Subcutaneous abdominal adipose tissue (tissue), 5 donors: ENCODE measurements around the gene ZCWPW1.
"Not testable (repeated sequence)": the region's sequence is repeated elsewhere in the genome, so short reads cannot be mapped to it uniquely, and the experiment has no call there.

ENCODE experiments used
- H3K27ac ChIP-seq: one replicate; pipeline ENCODE4 v1.7.0; 2013; ENCODE audit warnings: low read depth, mild to moderate bottlenecking, inconsistent platforms, low read length, moderate library complexity
- H3K27me3 ChIP-seq, 5 donors: one replicate each; pipeline ENCODE4 v1.7.0; 2013; ENCODE audit warnings: low read length in 5 of 5, inconsistent platforms in 1 of 5; ENCODE audit not compliant: control insufficient read depth in 5 of 5, insufficient read depth in 4 of 5
- H3K36me3 ChIP-seq, 5 donors: one replicate each; pipeline ENCODE4 v1.7.0; 2013; ENCODE audit warnings: low read length in 5 of 5; ENCODE audit not compliant: control insufficient read depth in 5 of 5, insufficient read depth in 5 of 5
- H3K4me1 ChIP-seq, 5 donors: one replicate each; pipeline ENCODE4 v1.7.0; 2013; ENCODE audit warnings: low read length in 5 of 5, mild to moderate bottlenecking in 3 of 5, moderate library complexity in 1 of 5; ENCODE audit not compliant: control insufficient read depth in 5 of 5, insufficient read depth in 5 of 5
- H3K4me3 ChIP-seq, 5 donors: one replicate each; pipeline ENCODE4 v1.7.0; 2013; ENCODE audit warnings: low read length in 5 of 5, low read depth in 1 of 5
- H3K9ac ChIP-seq, 5 donors: one replicate each; pipeline ENCODE4 v1.7.0; 2013; ENCODE audit warnings: low read length in 5 of 5, mild to moderate bottlenecking in 4 of 5, moderate library complexity in 3 of 5
- H3K9me3 ChIP-seq, 5 donors: one replicate each; pipeline ENCODE4 v1.7.0; 2013; ENCODE audit warnings: low read length in 5 of 5; ENCODE audit not compliant: control insufficient read depth in 5 of 5
- donor health status: healthy.
- donor health status: healthy.
- donor health status: healthy.
- donor health status: healthy.
- donor health status: healthy.

Gene ZCWPW1

GRCh38 chr7:100367676-100368613 lies 60.6 kb downstream of the ZCWPW1 start:
- Histone ChIP-seq H3K4me3 (no peak overlapping the region), H3K27me3 (no peaks in the 10 kb centered on the region), H3K9me3 (no peaks in the 10 kb centered on the region), H3K36me3 (peaks cover 12 to 25% (median 19%) of the 10 kb centered on the region in 5 donors), H3K27ac (no peak overlapping the region), H3K9ac (no peak overlapping the region), H3K4me1 (peaks cover 0 to 46% (median 25%) of the 10 kb centered on the region in 5 donors)

GRCh38 chr7:100367251-100367620 lies 61.3 kb downstream of the ZCWPW1 start:
- no peak overlapping the region for H3K4me3 ChIP-seq
- H3K27ac ChIP-seq = no peak overlapping the region
- no peak overlapping the region for H3K9ac ChIP-seq
- no peaks in the 10 kb centered on the region for H3K27me3 ChIP-seq
- H3K36me3 ChIP-seq = peaks cover 13 to 32% (median 26%) of the 10 kb centered on the region in 5 donors
- no peaks in the 10 kb centered on the region for H3K9me3 ChIP-seq
- peaks cover 0 to 38% (median 18%) of the 10 kb centered on the region in 5 donors for H3K4me1 ChIP-seq

- no peaks in the 10 kb centered on the region for H3K9me3 ChIP-seq
- no peak overlapping the region for H3K27ac ChIP-seq
- H3K9ac ChIP-seq = no peak overlapping the region
- H3K4me3 ChIP-seq = no peak overlapping the region
- peaks cover 17 to 39% (median 32%) of the 10 kb centered on the region in 5 donors for H3K36me3 ChIP-seq
- H3K4me1 ChIP-seq = peaks cover 0 to 33% (median 12%) of the 10 kb centered on the region in 5 donors
- no peaks in the 10 kb centered on the region for H3K27me3 ChIP-seq
Measured at GRCh38 chr7:100366411-100367250, 61.9 kb downstream of the ZCWPW1 start.

- H3K9ac ChIP-seq, H3K27me3 ChIP-seq, H3K9me3 ChIP-seq, H3K4me3 ChIP-seq, H3K27ac ChIP-seq: not testable (repeated sequence)
- Histone ChIP-seq H3K36me3 (peaks cover 17 to 45% (median 38%) of the 10 kb centered on the region in 5 donors), H3K4me1 (peaks cover 0 to 30% (median 8%) of the 10 kb centered on the region in 5 donors)
Measured at GRCh38 chr7:100365998-100366367, 62.5 kb downstream of the ZCWPW1 start.

GRCh38 chr7:100364480-100364879 lies 64.0 kb downstream of the ZCWPW1 start:
- H3K27ac ChIP-seq = no peak overlapping the region
- no peak overlapping the region for H3K4me3 ChIP-seq
- H3K9me3 ChIP-seq = no peaks in the 10 kb centered on the region
- H3K9ac ChIP-seq = no peak overlapping the region
- peaks cover 0 to 20% (median 3%) of the 10 kb centered on the region in 5 donors for H3K4me1 ChIP-seq
- no peaks in the 10 kb centered on the region for H3K27me3 ChIP-seq
- peaks cover 17 to 57% (median 49%) of the 10 kb centered on the region in 5 donors for H3K36me3 ChIP-seq

GRCh38 chr7:100363797-100364196 lies 64.7 kb downstream of the ZCWPW1 start:
- H3K9ac ChIP-seq, H3K27me3 ChIP-seq, H3K4me3 ChIP-seq, H3K27ac ChIP-seq, H3K9me3 ChIP-seq: not testable (repeated sequence)
- peaks cover 17 to 61% (median 54%) of the 10 kb centered on the region in 5 donors for H3K36me3 ChIP-seq
- peaks cover 0 to 16% (median 3%) of the 10 kb centered on the region in 5 donors for H3K4me1 ChIP-seq

- Histone ChIP-seq H3K36me3 (peaks cover 17 to 63% (median 59%) of the 10 kb centered on the region in 5 donors), H3K27ac (no peak overlapping the region)
Measured at GRCh38 chr7:100363098-100363497, 65.4 kb downstream of the ZCWPW1 start.

GRCh38 chr7:100360135-100360854 lies 68.2 kb downstream of the ZCWPW1 start:
- peaks cover 0 to under 1% (median 0%) of the 10 kb centered on the region in 5 donors for H3K4me1 ChIP-seq
- no peaks in the 10 kb centered on the region for H3K9me3 ChIP-seq
- no peak overlapping the region for H3K4me3 ChIP-seq
- no peak overlapping the region for H3K27ac ChIP-seq
- H3K36me3 ChIP-seq = peaks cover 17 to 84% (median 83%) of the 10 kb centered on the region in 5 donors
- H3K27me3 ChIP-seq = no peaks in the 10 kb centered on the region
- no peak overlapping the region for H3K9ac ChIP-seq

More at GRCh38 chr7:100363098-100363497, 65.4 kb downstream of the ZCWPW1 start:
- Histone ChIP-seq H3K9ac (no peak overlapping the region), H3K4me3 (no peak overlapping the region), H3K4me1 (peaks cover 0 to 9% (median 1%) of the 10 kb centered on the region in 5 donors), H3K9me3 (no peaks in the 10 kb centered on the region), H3K27me3 (no peaks in the 10 kb centered on the region)

GRCh38 chr7:100358857-100359212 lies 69.7 kb downstream of the ZCWPW1 start:
- no peak overlapping the region for H3K4me3 ChIP-seq
- H3K27me3 ChIP-seq = no peaks in the 10 kb centered on the region
- peaks cover 11 to 94% (median 90%) of the 10 kb centered on the region in 5 donors for H3K36me3 ChIP-seq
- no peak overlapping the region for H3K9ac ChIP-seq
- H3K4me1 ChIP-seq = peaks cover 0 to 5% (median 4%) of the 10 kb centered on the region in 5 donors
- no peak overlapping the region for H3K27ac ChIP-seq
- no peaks in the 10 kb centered on the region for H3K9me3 ChIP-seq
